ENCODE results near the gene CABLES2.

CABLES2 gene

GRCh38 chr20:62405108-62405980, 1.7 kb downstream of the CABLES2 start:
- peak; percentile 44 for DNase-seq (ENCODE audit: low spot score)

GRCh38 chr20:62404761-62405107, 2.4 kb downstream of the CABLES2 start:
- DNase-seq (ENCODE audit: low spot score) = no peak

DNA sequence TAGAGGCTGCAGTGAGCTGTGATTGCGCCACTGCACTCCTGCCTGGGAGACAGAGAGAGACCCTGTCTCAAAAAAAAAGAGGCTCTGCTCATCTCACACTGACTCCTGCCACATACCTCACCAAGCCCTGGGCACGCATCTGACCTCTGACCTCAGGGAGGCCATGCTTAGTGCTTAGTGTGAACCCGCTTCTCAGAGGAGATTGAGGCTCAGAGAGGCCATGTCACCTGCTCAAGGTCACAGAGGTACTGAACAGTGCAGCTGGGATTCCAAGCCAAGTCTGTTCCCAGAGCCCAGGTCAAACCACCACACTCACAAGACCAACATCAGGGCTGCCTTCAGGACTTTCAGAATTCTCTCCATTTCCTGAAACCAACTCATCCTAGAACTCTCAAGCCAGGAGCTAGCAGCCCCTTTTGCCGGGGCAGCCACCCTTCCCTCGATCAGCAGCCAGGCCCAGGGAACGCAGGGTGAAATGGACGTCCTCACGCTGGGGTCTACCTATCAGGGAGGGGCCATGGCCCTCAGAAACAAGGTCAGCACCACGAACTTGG, 2.9 kb downstream of the CABLES2 start:
- DNase-seq (ENCODE audit: low spot score) = no peak

- DNase-seq (ENCODE audit: low spot score) = no peak
Measured at GRCh38 chr20:62403331-62403730, 3.8 kb downstream of the CABLES2 start.

DNA sequence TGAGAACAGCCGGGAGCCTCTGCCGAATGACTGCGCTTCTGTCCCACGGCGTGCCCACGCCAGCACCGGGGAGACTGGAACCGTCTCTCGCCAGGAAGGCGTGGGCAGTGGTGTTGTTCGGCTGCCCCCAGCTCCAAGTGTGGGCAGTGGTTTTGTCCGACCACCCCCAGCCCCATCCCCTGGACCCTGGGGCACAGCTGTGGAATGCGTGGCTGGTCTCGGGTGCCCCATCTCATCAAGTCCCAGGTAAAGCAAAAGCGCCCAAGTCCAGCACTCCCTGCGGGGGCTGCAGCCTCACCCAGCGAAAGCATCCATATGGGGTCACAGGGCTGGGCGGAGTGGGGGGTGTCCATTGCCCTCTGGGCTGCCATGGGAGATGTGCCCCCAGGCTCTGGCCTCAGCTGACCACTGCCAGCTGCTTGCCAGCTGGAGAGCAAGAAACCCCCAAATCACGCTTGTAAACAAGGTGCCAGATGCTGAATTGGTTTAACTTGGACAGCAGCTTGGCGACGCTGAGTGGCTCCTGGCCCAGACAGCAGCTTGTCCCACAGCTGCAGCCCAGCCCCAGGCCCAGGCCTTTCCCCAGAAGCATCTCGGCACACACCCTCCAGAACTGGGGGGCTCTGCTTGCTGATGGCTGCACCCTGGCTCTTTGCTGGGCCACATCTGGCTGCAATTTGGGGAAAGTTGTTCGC, 4.5 kb downstream of the CABLES2 start:
- DNase-seq (ENCODE audit: low spot score) = no peak

DNA sequence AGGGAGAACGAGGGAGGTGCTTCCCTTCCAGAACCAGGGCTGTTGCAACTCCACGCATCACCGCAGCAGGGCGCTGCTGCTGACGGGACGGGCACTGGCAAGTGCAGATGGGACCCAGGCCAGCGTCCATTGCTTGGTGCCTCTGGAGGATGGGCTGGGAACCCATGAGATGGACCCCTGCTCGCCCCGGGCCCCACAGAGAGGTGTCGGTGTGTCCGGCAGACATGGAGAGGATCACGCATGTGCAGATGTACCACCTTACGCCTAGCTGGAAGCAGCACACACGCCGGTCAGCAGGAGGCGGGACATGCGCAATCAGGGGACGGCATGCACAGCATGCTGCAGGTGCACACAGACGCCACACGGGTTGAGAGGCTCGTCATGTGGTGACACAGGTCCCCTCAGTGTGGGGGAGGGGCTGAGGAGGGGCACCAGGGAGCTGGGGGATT, 5.7 kb downstream of the CABLES2 start:
- no peak for DNase-seq (ENCODE audit: low spot score)

DNA sequence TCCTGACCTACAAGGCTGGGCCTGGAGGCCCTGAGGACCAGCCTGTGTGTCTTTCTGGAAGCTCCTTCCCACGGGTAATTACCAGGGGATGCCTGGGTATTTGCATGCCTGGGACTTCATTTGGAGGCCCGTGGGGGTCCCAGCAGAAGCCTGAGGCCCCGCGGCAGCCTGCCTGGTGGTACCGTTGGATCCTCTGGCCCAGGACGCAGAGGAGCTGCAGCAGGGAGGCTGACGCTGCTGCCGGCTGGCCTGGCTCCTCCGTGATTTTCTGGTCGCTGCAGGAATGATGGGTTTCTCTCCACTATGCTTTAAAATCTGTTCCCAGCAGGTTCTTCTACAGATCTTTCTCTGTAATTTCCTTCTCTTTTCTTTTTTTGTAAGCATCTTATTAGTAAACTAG, 6.5 kb downstream of the CABLES2 start:
- no peak for DNase-seq (ENCODE audit: low spot score)

GRCh38 chr20:62400021-62400420, 7.1 kb downstream of the CABLES2 start:
- no peak for DNase-seq (ENCODE audit: low spot score)

DNA sequence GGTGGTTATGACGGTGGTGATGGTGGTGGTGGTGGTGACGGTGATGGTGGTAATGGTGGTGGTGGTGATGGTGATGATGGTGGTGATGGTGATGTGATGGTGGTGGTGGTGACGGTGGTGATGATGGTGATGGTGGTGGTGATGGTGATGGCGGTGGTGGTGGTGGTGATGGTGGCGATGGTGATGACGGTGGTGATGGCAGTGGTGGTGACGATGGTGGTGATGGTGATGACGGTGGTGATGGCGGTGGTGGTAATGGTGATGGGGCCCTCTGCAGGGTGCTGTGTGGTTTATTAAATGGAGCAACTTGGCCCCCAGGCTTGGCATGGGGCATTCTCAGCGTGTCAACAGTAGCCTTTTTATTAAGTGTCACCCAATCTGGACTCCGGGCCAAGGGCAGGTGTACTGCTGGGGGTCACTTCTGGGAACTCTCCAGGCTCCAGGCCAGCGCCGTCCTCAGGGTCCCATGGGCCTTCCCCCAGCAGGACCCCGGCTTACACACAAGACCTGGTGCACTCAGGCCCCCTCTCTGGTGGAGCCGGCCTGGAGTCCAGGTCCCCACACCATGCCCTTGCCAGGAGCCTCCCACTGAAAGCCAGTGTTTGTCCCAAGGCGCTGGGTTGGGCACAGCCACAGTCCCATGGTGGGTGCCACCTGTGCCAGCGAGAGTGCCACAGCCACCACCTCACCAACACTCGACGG, 8.8 kb downstream of the CABLES2 start:
- DNase-seq (ENCODE audit: low spot score) = no peak

- no peak for DNase-seq (ENCODE audit: low spot score)
Measured at GRCh38 chr20:62396367-62397239, 10.5 kb downstream of the CABLES2 start.

DNA sequence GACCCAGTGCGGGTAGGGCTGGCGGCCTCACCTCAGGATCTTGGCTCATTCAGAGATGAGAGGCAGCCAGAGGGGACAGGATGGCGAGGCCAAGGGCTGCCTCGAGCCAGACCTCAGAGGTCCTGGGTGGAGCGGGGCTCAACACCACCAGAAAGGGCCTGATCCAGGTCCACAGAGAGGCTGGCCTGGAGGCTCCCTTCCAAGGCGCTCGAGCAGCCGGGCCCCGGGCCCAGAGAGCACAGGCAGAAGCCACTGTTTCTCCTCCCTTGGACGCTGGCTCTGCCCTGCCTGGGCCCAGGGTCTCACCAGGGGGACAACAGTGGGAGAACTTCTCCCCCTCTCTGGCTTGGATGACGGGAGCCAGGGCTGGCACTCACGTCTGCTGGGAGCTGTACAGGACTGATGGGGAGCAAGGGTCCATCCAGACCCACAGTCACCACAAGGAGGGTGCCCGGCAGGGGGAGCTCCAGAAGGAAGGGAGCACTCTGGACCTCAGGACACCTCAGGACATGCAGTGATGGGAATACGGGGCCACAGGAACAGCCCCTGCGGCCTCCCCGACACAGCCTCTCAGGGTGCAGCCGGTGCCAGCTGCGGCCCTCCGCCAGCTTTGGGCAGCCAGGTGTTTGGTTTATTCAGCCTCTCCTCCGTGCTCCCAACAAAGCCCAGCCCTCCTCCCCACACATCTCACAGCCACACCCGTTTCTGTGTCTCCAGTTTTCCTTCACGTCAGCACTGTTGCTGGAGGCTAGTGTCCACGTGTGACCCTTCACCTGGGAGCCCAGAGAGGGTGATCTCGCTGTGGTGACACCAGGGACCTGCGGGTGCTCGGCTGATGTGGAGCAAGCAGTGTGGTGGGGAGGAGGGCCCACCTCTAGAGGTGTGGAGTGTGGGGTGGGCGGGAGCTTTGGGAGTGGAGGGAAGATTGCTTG, 11.5 kb downstream of the CABLES2 start:
- no peak for DNase-seq (ENCODE audit: low spot score)

DNA sequence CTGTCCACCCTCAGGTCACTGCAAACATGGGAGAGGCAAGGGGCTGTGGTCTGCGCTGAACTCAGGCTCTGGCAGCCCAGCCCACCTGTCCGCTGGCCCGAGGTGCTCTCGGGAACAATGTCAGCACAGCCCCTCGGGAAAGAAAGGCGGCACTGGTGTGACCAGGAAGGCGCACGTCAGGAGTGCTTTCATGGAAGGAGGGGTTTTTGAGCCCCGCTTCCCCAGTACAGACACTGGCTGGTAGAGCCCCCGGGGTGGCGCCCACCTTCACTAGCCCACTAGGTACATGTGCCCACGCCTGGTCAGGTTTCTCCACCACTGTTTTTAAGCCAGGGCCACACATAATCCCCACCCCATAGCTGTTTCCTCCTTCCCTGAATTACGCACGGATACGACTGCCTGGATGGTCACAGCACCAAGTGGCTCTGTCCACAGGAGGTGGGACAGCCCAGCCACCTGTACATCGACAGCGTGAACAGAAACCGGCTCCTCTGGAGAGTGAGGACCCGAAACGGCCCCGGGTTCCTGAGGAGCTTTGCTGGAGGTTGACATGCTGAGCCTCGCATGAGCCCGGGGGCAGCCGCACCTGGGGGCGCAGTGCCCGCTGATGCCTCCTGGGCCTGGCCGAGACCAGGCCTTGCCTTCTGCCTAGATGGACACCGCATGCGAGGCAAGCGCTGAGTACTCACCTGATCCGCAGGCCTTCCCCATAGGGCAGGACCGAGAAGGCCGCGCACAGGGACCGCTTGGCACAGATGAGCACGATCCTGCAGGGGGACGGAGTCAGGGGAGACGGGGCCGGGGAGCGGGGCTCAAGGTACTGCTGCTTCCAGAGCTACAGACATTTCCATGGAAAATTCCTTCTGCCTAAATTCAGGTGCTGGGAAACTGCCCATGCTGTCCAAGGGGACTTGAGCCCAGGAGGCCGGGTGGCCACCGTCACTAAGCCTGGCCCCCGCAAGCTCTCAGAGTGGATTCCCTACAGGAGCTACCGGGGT, 12.5 kb downstream of the CABLES2 start:
- DNase-seq (ENCODE audit: low spot score) = no peak

- no peak for DNase-seq (ENCODE audit: low spot score)
Measured at GRCh38 chr20:62393830-62394229, 13.3 kb downstream of the CABLES2 start.

- DNase-seq (ENCODE audit: low spot score) = no peak
Measured at GRCh38 chr20:62393335-62393665, 13.8 kb downstream of the CABLES2 start.

GRCh38 chr20:62392621-62393334, 14.3 kb downstream of the CABLES2 start:
- DNase-seq (ENCODE audit: low spot score) = no peak

DNA sequence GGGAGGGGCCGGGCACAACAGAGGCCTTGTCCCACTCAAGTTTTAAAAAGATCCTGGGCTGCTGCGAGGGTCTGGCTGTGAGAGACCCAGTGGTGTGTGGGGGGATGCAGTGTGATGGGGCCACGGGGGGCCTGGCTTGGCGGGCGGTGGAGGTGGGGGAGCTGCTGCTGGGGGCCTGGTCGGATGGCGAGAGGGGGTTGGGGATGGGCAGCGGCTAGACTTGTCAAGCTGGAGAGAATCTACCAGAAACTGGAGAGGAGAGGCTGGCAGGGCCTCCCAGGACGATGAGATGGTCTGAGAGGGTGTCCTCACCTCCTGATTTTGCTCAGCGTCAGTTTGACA, 15.0 kb downstream of the CABLES2 start:
- no peak for DNase-seq (ENCODE audit: low spot score)

DNA sequence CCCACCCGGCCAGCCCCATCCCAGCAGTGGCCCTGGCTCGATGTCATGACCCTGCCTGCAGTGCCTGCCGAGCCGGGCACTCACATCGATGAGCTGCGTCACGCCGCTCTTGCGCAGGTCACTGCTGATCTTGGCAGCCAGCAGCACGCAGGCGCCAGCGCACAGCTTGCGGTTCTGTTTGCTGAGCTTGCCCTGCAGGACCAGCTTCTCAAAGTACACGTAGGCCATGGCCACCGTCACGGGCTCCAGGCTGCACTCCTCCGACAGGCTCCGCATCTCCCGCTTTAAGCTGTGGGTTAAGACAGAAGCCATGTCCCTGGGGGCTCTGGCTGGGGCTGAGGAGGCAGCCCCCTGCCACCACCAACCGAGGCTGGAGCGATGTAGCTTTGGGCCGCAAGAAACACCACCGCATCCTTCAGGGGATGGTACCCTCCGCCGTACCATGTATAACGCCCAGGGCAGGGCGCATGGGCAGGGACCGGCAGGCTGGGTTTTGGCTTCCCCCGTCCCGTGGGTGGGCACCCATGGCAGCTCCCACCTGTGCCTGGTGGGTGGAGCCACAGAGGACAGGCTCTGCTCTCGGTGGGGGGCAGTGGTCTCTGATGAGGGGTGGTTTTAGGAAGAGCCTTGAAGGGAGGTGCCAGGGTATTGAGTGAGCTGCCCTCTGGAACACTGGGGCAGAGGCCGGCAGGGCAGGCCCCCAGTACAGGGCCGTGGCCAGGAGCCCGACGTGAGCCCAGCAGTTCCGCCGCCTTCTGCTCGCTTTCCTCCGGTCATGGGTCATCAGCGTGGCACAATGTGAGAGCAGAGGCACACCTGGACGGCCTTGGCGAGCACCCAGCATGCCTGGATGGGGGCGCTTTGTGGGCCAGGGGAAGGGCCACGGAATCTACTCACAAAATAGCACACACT, 15.7 kb downstream of the CABLES2 start:
- no peak for DNase-seq (ENCODE audit: low spot score)
